ENCODE data around the gene LRRC7. TPM values are rescaled to one million over a fixed set of nuclear protein-coding genes. Genes with fewer than 3 reads are reported as not detected.
"Not testable (repeated sequence)": the region's sequence is repeated elsewhere in the genome, so short reads cannot be mapped to it uniquely, and the experiment has no call there.

Gene LRRC7
- total RNA-seq, 1 donor from 2014 or later = not detected

DNA sequence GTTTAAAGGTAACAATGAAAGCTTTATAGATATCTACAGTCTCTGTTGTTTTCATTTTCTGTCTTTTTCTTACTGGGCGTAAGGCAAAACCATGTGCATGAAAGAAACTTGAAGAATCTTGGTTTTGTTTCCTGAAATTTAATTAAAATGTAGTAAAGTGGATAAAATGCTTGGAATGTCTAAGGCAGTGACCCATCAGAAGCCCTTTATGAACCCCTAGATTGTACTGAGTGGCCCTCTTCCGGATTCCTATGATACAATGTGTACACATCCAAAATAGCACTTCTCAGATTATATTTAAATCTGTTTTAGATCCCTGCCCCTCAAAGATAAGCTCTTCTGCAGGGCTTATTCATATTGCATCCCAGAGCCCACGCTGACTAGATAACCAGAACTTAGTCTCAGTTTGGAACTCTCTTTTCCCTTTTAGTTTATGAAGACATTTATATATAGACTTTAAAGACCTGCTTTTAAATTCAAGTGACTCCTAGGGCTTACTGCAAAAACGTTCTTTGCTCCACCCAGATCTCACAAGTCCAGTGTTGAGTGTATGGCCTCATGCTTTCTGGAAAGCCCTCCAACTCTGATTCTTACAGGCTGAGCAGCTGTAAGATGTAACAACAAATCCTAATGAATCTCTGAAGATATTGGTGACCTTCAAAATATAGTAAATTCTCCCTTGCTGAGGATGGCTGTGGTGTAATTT is 142.9 kb downstream of the LRRC7 start:
- Mint-ChIP-seq H3K36me3 (ENCODE audit: low read depth, unreplicated experiment) (no peaks in the 10 kb centered on the region), H3K4me1 (ENCODE audit: unreplicated experiment) (peaks cover 12% of the 10 kb centered on the region), H3K27me3 (ENCODE audit: unreplicated experiment) (no peaks in the 10 kb centered on the region), H3K9me3 (ENCODE audit: unreplicated experiment) (no peaks in the 10 kb centered on the region), H3K27ac (ENCODE audit: unreplicated experiment) (no peak overlapping the region), H3K4me3 (ENCODE audit: unreplicated experiment) (no peak overlapping the region)
- TF ChIP-seq, protein P1, sequence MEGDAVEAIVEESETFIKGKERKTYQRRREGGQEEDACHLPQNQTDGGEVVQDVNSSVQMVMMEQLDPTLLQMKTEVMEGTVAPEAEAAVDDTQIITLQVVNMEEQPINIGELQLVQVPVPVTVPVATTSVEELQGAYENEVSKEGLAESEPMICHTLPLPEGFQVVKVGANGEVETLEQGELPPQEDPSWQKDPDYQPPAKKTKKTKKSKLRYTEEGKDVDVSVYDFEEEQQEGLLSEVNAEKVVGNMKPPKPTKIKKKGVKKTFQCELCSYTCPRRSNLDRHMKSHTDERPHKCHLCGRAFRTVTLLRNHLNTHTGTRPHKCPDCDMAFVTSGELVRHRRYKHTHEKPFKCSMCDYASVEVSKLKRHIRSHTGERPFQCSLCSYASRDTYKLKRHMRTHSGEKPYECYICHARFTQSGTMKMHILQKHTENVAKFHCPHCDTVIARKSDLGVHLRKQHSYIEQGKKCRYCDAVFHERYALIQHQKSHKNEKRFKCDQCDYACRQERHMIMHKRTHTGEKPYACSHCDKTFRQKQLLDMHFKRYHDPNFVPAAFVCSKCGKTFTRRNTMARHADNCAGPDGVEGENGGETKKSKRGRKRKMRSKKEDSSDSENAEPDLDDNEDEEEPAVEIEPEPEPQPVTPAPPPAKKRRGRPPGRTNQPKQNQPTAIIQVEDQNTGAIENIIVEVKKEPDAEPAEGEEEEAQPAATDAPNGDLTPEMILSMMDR (IDR thresholded peaks at IDR 0.05; ENCODE audit: unreplicated experiment) = no peak
- DNase-seq (ENCODE audit: low spot score) = no peak

DNA sequence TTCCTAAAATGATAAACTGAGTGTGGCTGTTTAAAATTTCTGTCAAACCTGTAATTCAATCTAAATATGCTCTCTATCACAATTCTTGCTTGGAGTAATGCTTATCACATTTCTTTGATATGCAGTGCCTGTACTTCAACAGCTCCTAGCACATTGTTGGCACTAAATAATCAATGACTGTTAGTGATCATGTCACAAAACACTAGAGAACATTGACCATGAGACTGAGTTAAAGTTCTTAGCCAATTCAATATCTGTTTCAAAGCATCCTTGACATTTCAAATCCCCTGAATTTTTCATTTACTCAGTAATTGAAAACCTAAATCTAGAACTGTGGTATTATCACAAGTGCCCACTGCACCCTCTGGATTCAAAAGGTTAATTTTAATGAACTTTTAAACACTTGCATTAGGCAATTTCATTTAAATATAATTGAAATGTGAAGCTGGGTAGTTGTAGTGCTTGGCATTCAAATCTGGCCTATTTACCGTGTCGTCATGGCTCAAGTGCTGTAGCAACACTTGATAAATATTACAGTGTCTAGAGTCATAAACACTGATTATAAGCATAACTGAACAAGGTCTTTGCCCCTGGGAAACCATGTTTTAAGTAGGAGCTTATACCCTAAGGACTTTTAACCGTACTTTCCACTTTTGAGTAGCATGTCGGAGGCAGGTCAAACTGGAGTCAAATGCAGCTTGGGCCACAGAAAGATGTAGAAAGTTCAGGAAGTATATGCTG is 143.6 kb downstream of the LRRC7 start:
- no peaks in the 10 kb centered on the region for H3K27me3 Mint-ChIP-seq (ENCODE audit: unreplicated experiment)
- no peak overlapping the region for H3K27ac Mint-ChIP-seq (ENCODE audit: unreplicated experiment)
- no peaks in the 10 kb centered on the region for H3K36me3 Mint-ChIP-seq (ENCODE audit: low read depth, unreplicated experiment)
- TF ChIP-seq, protein P1 (IDR thresholded peaks at IDR 0.05; ENCODE audit: unreplicated experiment) = no peak
- peaks cover 9% of the 10 kb centered on the region for H3K4me1 Mint-ChIP-seq (ENCODE audit: unreplicated experiment)
- no peak overlapping the region for H3K4me3 Mint-ChIP-seq (ENCODE audit: unreplicated experiment)
- no peak for DNase-seq (ENCODE audit: low spot score)
- no peaks in the 10 kb centered on the region for H3K9me3 Mint-ChIP-seq (ENCODE audit: unreplicated experiment)

DNA sequence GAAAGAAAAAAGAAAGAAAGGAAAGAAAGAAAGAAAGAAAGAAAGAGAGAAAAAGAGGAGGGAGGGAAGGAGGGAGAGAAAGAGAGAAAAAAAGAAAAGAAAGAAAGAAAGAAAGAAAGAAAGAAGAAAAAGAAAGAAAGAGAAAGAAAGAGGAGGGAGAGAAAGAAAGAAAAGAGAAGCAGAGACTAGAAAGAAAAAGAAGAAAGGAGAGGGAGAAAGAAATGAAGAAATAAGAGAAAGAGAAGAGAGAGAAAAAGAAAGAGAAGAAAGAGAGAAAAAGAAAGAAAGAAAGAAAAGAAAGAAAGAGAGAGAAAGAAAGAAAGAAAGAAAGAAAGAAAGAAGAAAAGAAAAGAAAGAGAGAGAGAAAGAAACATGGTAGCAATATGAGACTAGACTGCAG is 150.1 kb downstream of the LRRC7 start:
- H3K27me3 Mint-ChIP-seq (ENCODE audit: unreplicated experiment); H3K4me3 Mint-ChIP-seq (ENCODE audit: unreplicated experiment); H3K4me1 Mint-ChIP-seq (ENCODE audit: unreplicated experiment); H3K27ac Mint-ChIP-seq (ENCODE audit: unreplicated experiment); DNase-seq (ENCODE audit: low spot score); H3K9me3 Mint-ChIP-seq (ENCODE audit: unreplicated experiment); H3K36me3 Mint-ChIP-seq (ENCODE audit: low read depth, unreplicated experiment): not testable (repeated sequence)

DNA sequence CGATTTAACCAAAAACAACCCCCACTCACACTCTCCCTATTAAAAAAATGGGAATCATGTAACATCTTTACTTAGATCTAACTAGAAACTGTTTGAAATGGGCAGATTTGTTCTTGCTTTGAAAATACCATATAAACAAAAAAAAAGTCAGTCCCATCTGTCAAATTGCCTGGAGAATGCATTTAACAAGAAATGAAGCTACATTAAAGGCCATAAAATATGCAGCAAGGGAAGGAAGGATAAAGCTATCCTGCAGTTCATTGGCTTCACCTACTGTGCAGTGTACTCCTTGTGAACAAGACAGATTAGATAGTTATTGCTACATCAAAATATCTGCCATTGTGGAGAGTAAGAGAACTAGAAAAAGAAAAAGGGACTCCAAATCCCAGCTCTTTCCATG is 160.5 kb downstream of the LRRC7 start:
- TF ChIP-seq, protein P1 (IDR thresholded peaks at IDR 0.05; ENCODE audit: unreplicated experiment) = no peak
- H3K4me3 Mint-ChIP-seq (ENCODE audit: unreplicated experiment) = no peak overlapping the region
- no peaks in the 10 kb centered on the region for H3K27me3 Mint-ChIP-seq (ENCODE audit: unreplicated experiment)
- no peak overlapping the region for H3K27ac Mint-ChIP-seq (ENCODE audit: unreplicated experiment)
- no peaks in the 10 kb centered on the region for H3K9me3 Mint-ChIP-seq (ENCODE audit: unreplicated experiment)
- no peaks in the 10 kb centered on the region for H3K4me1 Mint-ChIP-seq (ENCODE audit: unreplicated experiment)
- H3K36me3 Mint-ChIP-seq (ENCODE audit: low read depth, unreplicated experiment) = no peaks in the 10 kb centered on the region
- DNase-seq (ENCODE audit: low spot score) = no peak

DNA sequence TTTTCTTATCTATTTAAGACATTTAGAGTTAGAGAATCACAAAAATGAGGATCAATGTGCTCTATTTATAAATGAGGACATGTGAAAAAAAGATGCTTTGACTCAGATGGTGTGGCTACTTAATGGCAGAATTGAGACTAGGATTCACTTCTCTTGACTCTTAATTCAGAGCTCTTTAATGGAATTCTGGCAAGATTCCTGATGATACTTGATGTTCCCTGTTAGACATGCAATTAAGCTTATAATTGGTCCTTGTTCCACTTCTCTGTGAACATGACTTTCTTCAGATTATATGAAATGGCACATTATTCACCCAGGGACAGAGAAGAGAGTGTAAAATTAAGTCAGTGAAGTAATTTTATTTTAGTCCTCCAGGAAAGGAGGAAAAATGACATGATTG is 165.3 kb downstream of the LRRC7 start:
- H3K27me3 Mint-ChIP-seq (ENCODE audit: unreplicated experiment) = no peaks in the 10 kb centered on the region
- H3K9me3 Mint-ChIP-seq (ENCODE audit: unreplicated experiment) = no peaks in the 10 kb centered on the region
- no peaks in the 10 kb centered on the region for H3K4me1 Mint-ChIP-seq (ENCODE audit: unreplicated experiment)
- H3K27ac Mint-ChIP-seq (ENCODE audit: unreplicated experiment) = no peak overlapping the region
- no peak overlapping the region for H3K4me3 Mint-ChIP-seq (ENCODE audit: unreplicated experiment)
- no peaks in the 10 kb centered on the region for H3K36me3 Mint-ChIP-seq (ENCODE audit: low read depth, unreplicated experiment)
- no peak for DNase-seq (ENCODE audit: low spot score)
- TF ChIP-seq, protein P1 (IDR thresholded peaks at IDR 0.05; ENCODE audit: unreplicated experiment) = no peak

Data from endothelial cell (in vitro differentiated cells).